Measurements from ENCODE around the gene SCAF1. TPM values are rescaled to one million over a fixed set of nuclear protein-coding genes. Genes with fewer than 3 reads are reported as not detected.
A peak's percentile ranks its signal among the peaks of the same experiment; 100 is the strongest.

SCAF1 gene
- total RNA-seq, 1 donor from 2014 or later = 8.7 TPM

DNA sequence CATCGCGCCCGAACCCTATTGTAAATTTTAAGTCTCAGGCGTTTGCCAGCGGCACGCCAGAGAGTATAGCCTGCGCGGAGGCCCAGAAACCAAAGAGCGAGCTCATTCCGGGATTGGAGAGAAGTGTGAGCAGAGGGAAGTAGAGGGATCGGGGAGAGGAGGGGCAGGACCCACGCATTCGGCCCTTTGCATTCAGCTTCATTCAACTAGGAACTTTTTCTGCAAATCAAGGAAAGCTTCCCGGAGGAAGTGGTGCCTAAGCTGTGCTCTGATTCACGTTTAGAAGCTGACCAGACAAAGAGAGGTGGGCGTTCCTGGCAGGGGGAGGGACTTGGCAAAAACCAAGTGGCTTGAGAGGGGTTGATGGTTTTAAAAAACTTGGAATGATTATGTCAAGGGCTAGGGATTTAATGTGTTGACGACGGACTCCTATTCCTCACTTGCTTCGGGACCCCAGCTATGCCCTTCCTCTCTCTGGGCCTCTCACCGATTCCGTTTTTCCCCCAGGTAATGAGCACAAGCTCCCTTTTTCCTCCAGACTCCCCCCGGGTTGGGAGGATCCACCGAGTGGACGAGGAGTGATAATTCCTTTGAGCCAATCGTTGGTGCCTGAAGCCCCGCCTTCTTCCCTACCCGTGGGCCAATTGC, 34.3 kb downstream of the SCAF1 start:
- Histone ChIP-seq H3K4me1 (peaks cover 22% of the 10 kb centered on the region), H4K20me1 (ENCODE audit: low read depth) (peaks cover 38% of the 10 kb centered on the region), H3K9ac (peak overlapping the region; percentile 96), H3K4me2 (peak overlapping the region; percentile 77), H3K9me3 (ENCODE audit: low read depth) (no peaks in the 10 kb centered on the region), H3K27me3 (no peaks in the 10 kb centered on the region), H3K79me2 (ENCODE audit: low read depth) (peaks cover 42% of the 10 kb centered on the region), H3K27ac (peak overlapping the region; percentile 100), H3F3A (ENCODE audit: low read depth) (peaks cover 76% of the 10 kb centered on the region), H2AFZ (replicated peaks) (peak overlapping the region; percentile 92), H3K36me3 (peaks cover 4% of the 10 kb centered on the region), H3K4me3 (peak overlapping the region; percentile 88)
- peak; percentile 96 for DNase-seq (ENCODE audit: low spot score)
- Mint-ChIP-seq H3K4me3 (peak overlapping the region; percentile 97), H3K36me3 (peaks cover 6% of the 10 kb centered on the region), H3K9me3 (no peaks in the 10 kb centered on the region), H3K27me3 (ENCODE audit: insufficient read depth, low read depth) (peaks cover 6% of the 10 kb centered on the region), H3K27ac (peak overlapping the region; percentile 100), H3K4me1 (peaks cover 38% of the 10 kb centered on the region)
- TF ChIP-seq EZH2phosphoT487 (IDR thresholded peaks at IDR 0.05) = no peak
- no peak for TF ChIP-seq EZH2 (IDR thresholded peaks at IDR 0.05)
- TF ChIP-seq CTCF (IDR thresholded peaks at IDR 0.05) = no peak

GRCh38 chr19:49676784-49677230, 34.8 kb downstream of the SCAF1 start:
- H3K4me2 ChIP-seq = no peak overlapping the region

DNA sequence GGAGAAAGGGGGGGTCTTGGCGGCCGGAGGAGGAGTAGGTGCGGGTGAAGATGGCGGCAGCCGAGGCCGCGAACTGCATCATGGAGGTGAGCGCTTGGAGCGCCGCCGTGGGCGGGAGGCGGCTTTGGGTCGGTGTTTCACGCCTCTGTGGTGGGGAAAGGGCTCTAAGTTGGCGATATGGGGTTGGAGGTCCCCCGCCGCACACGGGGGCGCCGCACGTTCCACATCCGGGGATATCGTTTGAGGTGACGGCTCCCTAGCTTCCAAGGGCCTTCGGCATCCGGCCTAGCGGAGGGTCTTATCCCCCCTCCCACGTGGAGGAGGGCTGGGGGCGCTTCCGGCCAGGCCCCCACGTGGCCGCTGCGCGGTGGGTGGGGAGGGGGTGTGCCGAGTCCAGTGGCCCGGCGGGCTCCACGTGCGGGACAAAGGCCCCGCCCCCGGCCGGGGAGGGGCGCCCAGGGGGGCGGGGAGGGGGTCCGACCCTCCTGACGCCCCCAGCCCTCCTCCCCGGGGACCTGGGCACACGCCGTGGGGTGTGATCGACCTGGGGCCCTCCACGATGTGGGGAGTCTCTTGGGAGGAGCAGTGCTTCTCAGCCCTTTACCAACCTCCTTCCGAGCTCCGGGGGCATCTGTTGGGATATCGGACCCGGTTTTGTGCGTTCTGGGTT, 35.4 kb downstream of the SCAF1 start, which contains the start of gene PRMT1:
TSS of gene PRMT1 (plus strand) at position 41 of the 670 bp plus-strand sequence. CDS start at position 51, 10 bp downstream.
- no peaks in the 10 kb centered on the region for H3K27me3 ChIP-seq
- Mint-ChIP-seq H3K27ac (peak within 1 kb of the TSS; percentile 100), H3K27me3 (ENCODE audit: insufficient read depth, low read depth) (peaks cover 6% of the 10 kb centered on the region), H3K4me3 (peak within 1 kb of the TSS; percentile 97), H3K4me1 (peaks cover 30% of the 10 kb centered on the region), H3K36me3 (peaks cover 4% of the 10 kb centered on the region), H3K9me3 (no peaks in the 10 kb centered on the region)
- H3K79me2 ChIP-seq (ENCODE audit: low read depth) = peaks cover 53% of the 10 kb centered on the region
- peaks cover 23% of the 10 kb centered on the region for H3K4me1 ChIP-seq
- H3K4me3 ChIP-seq = peak within 1 kb of the TSS; percentile 88
- no peaks in the 10 kb centered on the region for H3K9me3 ChIP-seq (ENCODE audit: low read depth)
- peak within 1 kb of the TSS; percentile 96 for H3K9ac ChIP-seq
- peaks cover 5% of the 10 kb centered on the region for H3K36me3 ChIP-seq
- H3K27ac ChIP-seq = peak within 1 kb of the TSS; percentile 100
- H3K4me2 ChIP-seq = peak within 1 kb of the TSS; percentile 94
- H3F3A ChIP-seq (ENCODE audit: low read depth) = peaks cover 75% of the 10 kb centered on the region
- peak within 1 kb of the TSS; percentile 92 for H2AFZ ChIP-seq (replicated peaks)
- DNase-seq (ENCODE audit: low spot score) = no peak
- TF ChIP-seq EZH2phosphoT487 (IDR thresholded peaks at IDR 0.05) = no peak
- TF ChIP-seq CTCF (IDR thresholded peaks at IDR 0.05) = no peak
- no peak for TF ChIP-seq EZH2 (IDR thresholded peaks at IDR 0.05)
- H4K20me1 ChIP-seq (ENCODE audit: low read depth) = peaks cover 42% of the 10 kb centered on the region

More at GRCh38 chr19:49676784-49677230, 34.8 kb downstream of the SCAF1 start:
- Histone ChIP-seq H2AFZ (replicated peaks) (no peak overlapping the region), H3K79me2 (ENCODE audit: low read depth) (peaks cover 47% of the 10 kb centered on the region), H3K4me1 (peaks cover 23% of the 10 kb centered on the region), H3K36me3 (peaks cover 5% of the 10 kb centered on the region), H3F3A (ENCODE audit: low read depth) (peaks cover 75% of the 10 kb centered on the region), H3K27me3 (no peaks in the 10 kb centered on the region), H3K27ac (no peak overlapping the region), H3K4me3 (peak overlapping the region; percentile 88), H4K20me1 (ENCODE audit: low read depth) (peaks cover 38% of the 10 kb centered on the region), H3K9ac (no peak overlapping the region), H3K9me3 (ENCODE audit: low read depth) (no peaks in the 10 kb centered on the region)
- H3K4me3 Mint-ChIP-seq = peak overlapping the region; percentile 97
- TF ChIP-seq EZH2phosphoT487 (IDR thresholded peaks at IDR 0.05) (no peak), EZH2 (IDR thresholded peaks at IDR 0.05) (no peak), CTCF (IDR thresholded peaks at IDR 0.05) (no peak)
- peak; percentile 100 for DNase-seq (ENCODE audit: low spot score)
- peaks cover 6% of the 10 kb centered on the region for H3K27me3 Mint-ChIP-seq (ENCODE audit: insufficient read depth, low read depth)
- peak overlapping the region; percentile 100 for H3K27ac Mint-ChIP-seq
- peaks cover 35% of the 10 kb centered on the region for H3K4me1 Mint-ChIP-seq
- H3K9me3 Mint-ChIP-seq = no peaks in the 10 kb centered on the region
- H3K36me3 Mint-ChIP-seq = peaks cover 6% of the 10 kb centered on the region

All from neural progenitor cell (in vitro differentiated cells).